ENCODE data around the gene TAOK2.
"Not testable (repeated sequence)": the region's sequence is repeated elsewhere in the genome, so short reads cannot be mapped to it uniquely, and the experiment has no call there.

TAOK2 gene

GRCh38 chr16:29973384-29974246 is at the start of gene TAOK2:
TSS of gene TAOK2 (plus strand) at chr16:29973868. CDS start at chr16:29977773, 3,905 bp downstream.
- DNase-seq (ENCODE audit: low spot score in 2 of 2) (peak; percentile 92 to 99), ATAC-seq (peak; percentile 98)
- Mint-ChIP-seq H3K4me3 (peak within 1 kb of the TSS; percentile 97), H3K36me3 (peaks cover 52% of the 10 kb centered on the region), H3K4me1 (peaks cover 40% of the 10 kb centered on the region), H3K27ac (peak within 1 kb of the TSS; percentile 95), H3K9me3 (no peaks in the 10 kb centered on the region)

DNA sequence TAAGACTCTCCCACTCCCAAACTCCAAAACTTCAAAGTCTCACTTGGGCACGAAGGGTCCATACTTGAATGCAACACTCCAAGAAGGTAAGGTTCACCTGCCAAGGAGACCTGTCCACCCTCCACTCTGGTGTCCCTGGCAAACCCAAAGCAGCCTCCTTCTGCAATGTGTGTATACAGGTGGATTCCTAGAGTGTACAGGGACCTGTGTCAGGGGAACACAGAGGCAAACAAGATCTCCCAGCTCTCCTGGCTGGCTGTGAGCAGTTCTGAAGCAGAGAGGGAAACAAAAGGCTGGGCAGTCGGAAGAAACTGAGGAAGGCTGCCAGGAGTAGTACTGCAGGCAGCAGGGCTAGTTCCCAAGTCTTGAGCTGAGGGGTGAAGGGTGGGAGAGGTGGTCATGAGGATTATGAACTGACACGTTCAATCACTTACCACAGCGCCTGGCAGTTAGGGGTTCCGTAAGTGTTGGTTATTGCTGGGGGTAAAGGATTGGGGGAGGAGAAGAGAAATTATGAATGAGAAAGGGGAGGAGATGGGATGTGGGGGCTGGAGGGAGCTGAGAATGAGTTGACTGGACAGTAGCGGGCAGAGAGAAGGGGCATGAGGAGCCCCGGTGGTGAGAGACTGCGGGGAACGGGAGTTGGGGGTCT is 48.4 kb upstream of the TAOK2 start:
- H3K4me1 Mint-ChIP-seq = peaks cover 48% of the 10 kb centered on the region
- H3K4me3 Mint-ChIP-seq = peak overlapping the region; percentile 91
- H3K9me3 Mint-ChIP-seq = no peaks in the 10 kb centered on the region
- H3K27ac Mint-ChIP-seq = peak overlapping the region; percentile 93
- DNase-seq (ENCODE audit: low spot score in 2 of 2) (no peak), ATAC-seq (no peak)
- H3K36me3 Mint-ChIP-seq = peaks cover 58% of the 10 kb centered on the region

- Mint-ChIP-seq H3K36me3 (peaks cover 50% of the 10 kb centered on the region), H3K27ac (peak within 1 kb of the TSS; percentile 93), H3K4me3 (peak within 1 kb of the TSS; percentile 91), H3K9me3 (no peaks in the 10 kb centered on the region), H3K4me1 (peaks cover 40% of the 10 kb centered on the region)
- DNase-seq (ENCODE audit: low spot score in 2 of 2) = peak; percentile 98 to 99
- ATAC-seq = peak; percentile 93
Measured at GRCh38 chr16:29925781-29926710, 47.6 kb upstream of the TAOK2 start, which contains the start of gene KCTD13. TSS of gene KCTD13 (minus strand) at chr16:29926226. CDS start at chr16:29926033, 193 bp downstream.

DNA sequence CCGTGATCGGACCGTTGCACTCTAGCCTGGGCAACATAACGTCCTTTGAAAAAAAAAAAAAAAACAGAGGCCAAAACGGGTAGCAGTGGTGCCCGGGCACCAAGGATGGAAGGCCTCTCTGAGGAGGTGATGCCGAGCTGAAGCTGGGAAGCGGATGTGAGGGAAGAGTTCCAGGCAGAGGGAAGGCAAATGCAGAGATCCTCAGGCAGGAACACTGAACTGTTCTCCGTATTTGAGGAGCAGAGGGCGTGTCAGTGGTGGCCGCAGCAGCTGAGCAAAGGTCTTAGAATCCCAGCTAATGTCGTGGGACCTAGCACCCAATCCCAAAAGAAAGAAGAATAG is 47.0 kb upstream of the TAOK2 start:
- H3K4me1 Mint-ChIP-seq = peaks cover 38% of the 10 kb centered on the region
- no peaks in the 10 kb centered on the region for H3K9me3 Mint-ChIP-seq
- DNase-seq (ENCODE audit: low spot score in 2 of 2) (no peak), ATAC-seq (no peak)
- H3K36me3 Mint-ChIP-seq = peaks cover 44% of the 10 kb centered on the region
- H3K4me3 Mint-ChIP-seq = peak overlapping the region; percentile 91
- H3K27ac Mint-ChIP-seq = peak overlapping the region; percentile 93

- ATAC-seq (no peak), DNase-seq (ENCODE audit: low spot score in 2 of 2) (no peak)
- H3K4me3 Mint-ChIP-seq = peak overlapping the region; percentile 91
- peaks cover 38% of the 10 kb centered on the region for H3K36me3 Mint-ChIP-seq
- no peak overlapping the region for H3K27ac Mint-ChIP-seq
- no peaks in the 10 kb centered on the region for H3K9me3 Mint-ChIP-seq
- peaks cover 38% of the 10 kb centered on the region for H3K4me1 Mint-ChIP-seq
Measured at GRCh38 chr16:29927070-29927905, 46.4 kb upstream of the TAOK2 start.

DNA sequence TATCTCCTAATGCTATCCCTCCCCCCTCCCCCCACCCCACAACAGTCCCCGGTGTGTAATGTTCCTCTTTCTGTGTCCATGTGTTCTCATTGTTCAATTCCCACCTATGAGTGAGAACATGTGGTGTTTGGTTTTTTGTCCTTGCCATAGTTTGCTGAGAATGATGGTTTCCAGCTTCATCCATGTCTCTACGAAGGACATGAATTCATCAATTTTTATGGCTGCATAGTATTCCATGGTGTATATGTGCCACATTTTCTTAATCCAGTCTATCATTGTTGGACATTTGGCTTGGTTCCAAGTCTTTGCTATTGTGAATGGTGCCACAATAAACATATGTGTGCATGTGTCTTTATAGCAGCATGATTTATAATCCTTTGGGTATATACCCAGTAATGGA is 41.9 kb upstream of the TAOK2 start:
- not testable (repeated sequence) for H3K9me3 Mint-ChIP-seq; ATAC-seq; H3K4me3 Mint-ChIP-seq; H3K36me3 Mint-ChIP-seq; DNase-seq (ENCODE audit: low spot score in 2 of 2); H3K27ac Mint-ChIP-seq
- H3K4me1 Mint-ChIP-seq = peaks cover 11% of the 10 kb centered on the region

GRCh38 chr16:29940656-29941055 is 33.0 kb upstream of the TAOK2 start:
- no peaks in the 10 kb centered on the region for H3K4me1 Mint-ChIP-seq
- ATAC-seq (no peak), DNase-seq (ENCODE audit: low spot score in 2 of 2) (no peak)
- H3K27ac Mint-ChIP-seq = no peak overlapping the region
- H3K9me3 Mint-ChIP-seq = no peaks in the 10 kb centered on the region
- H3K4me3 Mint-ChIP-seq = no peak overlapping the region
- no peaks in the 10 kb centered on the region for H3K36me3 Mint-ChIP-seq

- DNase-seq (ENCODE audit: low spot score in 2 of 2) (no peak), ATAC-seq (no peak)
- Mint-ChIP-seq H3K4me3 (no peak overlapping the region), H3K9me3 (no peaks in the 10 kb centered on the region), H3K4me1 (no peaks in the 10 kb centered on the region), H3K27ac (no peak overlapping the region), H3K36me3 (no peaks in the 10 kb centered on the region)
Measured at GRCh38 chr16:29943846-29944799, 29.5 kb upstream of the TAOK2 start.

- no peak for ATAC-seq
Measured at GRCh38 chr16:29947897-29948296, 25.8 kb upstream of the TAOK2 start.

DNA sequence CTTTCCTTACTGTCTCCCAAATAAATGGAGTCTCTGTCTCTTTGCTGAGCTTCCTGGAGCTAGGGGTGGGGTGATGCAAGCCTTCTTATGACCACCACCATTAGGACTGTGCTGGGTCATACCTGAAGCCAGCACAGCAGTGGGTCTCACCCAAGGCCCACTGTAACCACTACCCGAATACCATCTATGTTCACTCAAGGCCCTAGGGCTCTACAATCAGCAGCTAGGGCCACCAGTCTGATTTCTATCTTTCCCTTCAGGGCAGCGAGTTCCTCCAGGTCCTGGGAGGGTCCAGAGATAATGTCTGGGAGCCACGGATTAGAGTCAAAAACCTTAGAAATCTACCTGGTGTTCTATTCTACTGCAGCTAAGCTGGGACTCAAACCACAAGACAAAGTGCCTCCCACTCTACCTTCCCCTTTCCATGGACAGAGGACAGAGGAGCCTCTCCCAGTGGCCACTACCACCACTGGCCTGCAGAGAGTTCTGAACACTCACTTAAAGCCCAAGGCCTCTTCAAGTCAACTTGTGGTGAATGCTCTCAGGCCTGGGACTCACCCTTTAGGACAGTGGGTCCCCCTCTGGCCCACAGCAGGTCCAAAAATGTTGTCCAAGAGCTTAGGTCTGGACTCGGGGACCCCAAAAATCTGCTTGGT is 22.7 kb upstream of the TAOK2 start:
- ATAC-seq = no peak

More at GRCh38 chr16:29947897-29948296, 25.8 kb upstream of the TAOK2 start:
- H3K4me3 Mint-ChIP-seq = no peak overlapping the region
- H3K4me1 Mint-ChIP-seq = no peaks in the 10 kb centered on the region
- no peak overlapping the region for H3K27ac Mint-ChIP-seq
- no peak for DNase-seq (ENCODE audit: low spot score in 2 of 2)
- H3K36me3 Mint-ChIP-seq = no peaks in the 10 kb centered on the region
- H3K9me3 Mint-ChIP-seq = peaks cover 3% of the 10 kb centered on the region

GRCh38 chr16:29951625-29952365 is 21.9 kb upstream of the TAOK2 start:
- Mint-ChIP-seq H3K27ac (peak overlapping the region; percentile 34), H3K4me1 (no peaks in the 10 kb centered on the region), H3K36me3 (no peaks in the 10 kb centered on the region), H3K9me3 (peaks cover 3% of the 10 kb centered on the region), H3K4me3 (no peak overlapping the region)
- ATAC-seq (no peak), DNase-seq (ENCODE audit: low spot score in 2 of 2) (no peak)

More for the DNA sequence above, 22.7 kb upstream of the TAOK2 start:
- Mint-ChIP-seq H3K27ac (no peak overlapping the region), H3K9me3 (peaks cover 3% of the 10 kb centered on the region), H3K4me1 (no peaks in the 10 kb centered on the region), H3K36me3 (no peaks in the 10 kb centered on the region), H3K4me3 (no peak overlapping the region)
- no peak for DNase-seq (ENCODE audit: low spot score in 2 of 2)

DNA sequence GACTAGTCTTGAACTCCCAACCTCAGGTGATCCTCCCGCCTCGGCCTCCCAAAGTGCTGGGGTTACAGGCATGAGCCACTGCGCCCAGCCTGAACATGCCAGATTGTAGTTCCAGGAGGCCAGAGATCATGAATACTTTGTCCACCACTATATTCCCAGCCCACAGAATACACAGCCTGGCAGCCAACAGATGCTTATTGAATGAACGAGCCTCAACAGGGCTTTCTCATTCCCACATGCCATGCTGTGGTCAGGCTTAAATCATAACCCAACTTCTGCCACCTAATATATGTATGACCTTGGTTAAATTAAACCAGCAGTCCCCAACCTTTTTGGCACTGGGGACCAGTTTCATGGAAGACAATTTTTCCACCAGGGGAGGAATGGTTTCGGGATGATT is 14.9 kb upstream of the TAOK2 start:
- Mint-ChIP-seq H3K4me1 (peaks cover 18% of the 10 kb centered on the region), H3K27ac (no peak overlapping the region), H3K36me3 (no peaks in the 10 kb centered on the region), H3K4me3 (no peak overlapping the region), H3K9me3 (no peaks in the 10 kb centered on the region)
- DNase-seq (ENCODE audit: low spot score in 2 of 2) (no peak), ATAC-seq (no peak)
